BLaER1 (cell line): ENCODE measurements around the gene VSTM4.

Experiments used
- H3K27ac ChIP-seq: shearing (Covaris generic); formaldehyde crosslinking; 2 replicates; pipeline ENCODE4 v1.8.1; 2022
- H3K27me3 ChIP-seq: shearing (Covaris generic); formaldehyde crosslinking; 2 replicates; pipeline ENCODE4 v1.8.1; 2022
- H3K36me3 ChIP-seq: shearing (Covaris generic); formaldehyde crosslinking; 2 replicates; pipeline ENCODE4 v1.8.1; 2022
- H3K4me1 ChIP-seq: shearing (Covaris generic); formaldehyde crosslinking; 2 replicates; pipeline ENCODE4 v1.8.1; 2022
- H3K4me2 ChIP-seq: shearing (Covaris generic); formaldehyde crosslinking; 2 replicates; pipeline ENCODE4 v1.8.1; 2022
- H3K4me3 ChIP-seq: shearing (Covaris generic); formaldehyde crosslinking; 2 replicates; pipeline ENCODE4 v1.8.1; 2022
- H3K9ac ChIP-seq: shearing (Covaris generic); formaldehyde crosslinking; 2 replicates; pipeline ENCODE4 v1.8.1; 2022
- H3K9me3 ChIP-seq: shearing (Covaris generic); formaldehyde crosslinking; 2 replicates; pipeline ENCODE4 v1.8.1; 2022
- H4K20me1 ChIP-seq: shearing (Covaris generic); formaldehyde crosslinking; 2 replicates; pipeline ENCODE4 v1.8.1; 2022
- Cebpa-rat ChIP-seq: shearing (Covaris generic); IDR thresholded peaks from 2 replicates; pipeline ENCODE4 v1.8.1; 2022

Gene VSTM4

DNA sequence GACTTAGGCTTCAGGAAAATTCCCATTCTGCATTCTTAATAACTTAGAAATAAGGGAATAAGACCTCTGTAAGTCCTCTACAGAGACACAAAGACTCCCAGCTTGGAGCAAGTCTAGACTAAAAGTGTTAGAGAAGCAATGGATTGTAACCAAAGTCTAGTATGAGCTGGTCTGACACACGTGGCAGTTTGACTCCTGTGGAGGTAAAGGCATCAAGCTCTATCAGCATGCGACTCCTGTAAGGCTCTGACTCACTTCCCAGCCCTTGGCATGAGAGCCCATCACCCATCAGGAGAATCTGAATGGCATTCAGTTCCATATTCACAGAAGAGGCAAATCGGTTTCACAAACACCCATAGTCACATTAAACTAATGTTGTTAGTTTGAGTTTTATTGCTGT lies 4.4 kb upstream of the VSTM4 start:
- no peaks in the 10 kb centered on the region for H4K20me1 ChIP-seq
- TF ChIP-seq Cebpa-rat, result no peak
- H3K27ac ChIP-seq, result no peak overlapping the region

DNA sequence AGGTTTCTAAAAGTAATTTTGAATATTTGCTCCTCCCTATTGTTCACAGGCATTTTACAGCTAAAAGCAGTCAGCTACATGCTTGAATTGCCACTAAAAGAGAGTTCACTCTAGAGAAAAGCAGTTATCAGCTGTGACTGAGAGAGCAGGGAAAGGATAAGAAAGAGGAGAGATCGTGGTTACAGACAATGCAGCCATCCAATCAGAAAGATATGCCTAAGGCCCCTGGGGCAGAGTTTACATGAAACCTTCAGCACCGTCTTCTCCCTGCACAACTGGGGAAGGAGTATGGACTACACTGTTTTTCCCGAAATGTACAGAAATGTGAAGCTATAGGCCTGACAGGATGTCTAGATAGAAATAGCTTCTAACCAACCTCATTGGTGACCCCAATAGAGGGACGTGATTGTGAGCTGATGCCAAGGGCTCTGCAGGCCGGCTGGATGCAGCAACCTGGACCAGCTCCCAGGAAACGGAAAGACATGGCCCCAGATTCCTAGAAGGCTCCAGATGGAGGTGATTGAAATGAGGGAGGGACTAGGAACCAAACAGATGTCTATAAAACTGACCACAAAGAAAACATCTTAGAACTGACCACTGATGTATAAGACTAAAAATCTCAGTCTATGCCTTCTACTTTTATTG lies 3.2 kb upstream of the VSTM4 start:
- no peaks in the 10 kb centered on the region for H3K9me3 ChIP-seq
- no peak overlapping the region for H3K4me3 ChIP-seq
- H3K4me2 ChIP-seq, result no peak overlapping the region
- no peak for TF ChIP-seq Cebpa-rat
- no peak overlapping the region for H3K27ac ChIP-seq
- peaks cover 33% of the 10 kb centered on the region for H3K27me3 ChIP-seq
- H3K4me1 ChIP-seq, result peaks cover 12% of the 10 kb centered on the region
- no peaks in the 10 kb centered on the region for H3K36me3 ChIP-seq
- H4K20me1 ChIP-seq, result no peaks in the 10 kb centered on the region
- H3K9ac ChIP-seq, result no peak overlapping the region

More for the DNA sequence above, 4.4 kb upstream of the VSTM4 start:
- Histone ChIP-seq H3K27me3 (peaks cover 21% of the 10 kb centered on the region), H3K9ac (no peak overlapping the region), H3K9me3 (no peaks in the 10 kb centered on the region), H3K4me2 (no peak overlapping the region), H3K36me3 (no peaks in the 10 kb centered on the region), H3K4me1 (peaks cover 12% of the 10 kb centered on the region), H3K4me3 (no peak overlapping the region)

- no peak overlapping the region for H3K9ac ChIP-seq
- no peaks in the 10 kb centered on the region for H3K9me3 ChIP-seq
- no peak for TF ChIP-seq Cebpa-rat
- no peaks in the 10 kb centered on the region for H3K36me3 ChIP-seq
- peaks cover 38% of the 10 kb centered on the region for H3K27me3 ChIP-seq
- no peak overlapping the region for H3K4me2 ChIP-seq
- no peak overlapping the region for H3K27ac ChIP-seq
- no peaks in the 10 kb centered on the region for H4K20me1 ChIP-seq
- H3K4me1 ChIP-seq, result peaks cover 12% of the 10 kb centered on the region
- no peak overlapping the region for H3K4me3 ChIP-seq
Observed at GRCh38 chr10:49117376-49118070, 2.2 kb upstream of the VSTM4 start.

GRCh38 chr10:49116509-49117375 lies 1.4 kb upstream of the VSTM4 start:
- H3K9me3 ChIP-seq, result no peaks in the 10 kb centered on the region
- H4K20me1 ChIP-seq, result no peaks in the 10 kb centered on the region
- H3K4me2 ChIP-seq, result peak overlapping the region; percentile 42
- H3K9ac ChIP-seq, result no peak overlapping the region
- no peak overlapping the region for H3K27ac ChIP-seq
- no peak for TF ChIP-seq Cebpa-rat
- no peaks in the 10 kb centered on the region for H3K36me3 ChIP-seq
- no peak overlapping the region for H3K4me3 ChIP-seq
- peaks cover 38% of the 10 kb centered on the region for H3K27me3 ChIP-seq
- H3K4me1 ChIP-seq, result peaks cover 12% of the 10 kb centered on the region

GRCh38 chr10:49115796-49116508 lies 630 bp upstream of the VSTM4 start:
- TF ChIP-seq Cebpa-rat, result no peak
- H3K4me1 ChIP-seq, result peaks cover 12% of the 10 kb centered on the region
- no peaks in the 10 kb centered on the region for H4K20me1 ChIP-seq
- H3K4me2 ChIP-seq, result peak overlapping the region; percentile 42
- H3K36me3 ChIP-seq, result no peaks in the 10 kb centered on the region
- peaks cover 38% of the 10 kb centered on the region for H3K27me3 ChIP-seq
- no peak overlapping the region for H3K27ac ChIP-seq
- H3K4me3 ChIP-seq, result no peak overlapping the region
- H3K9ac ChIP-seq, result no peak overlapping the region
- no peaks in the 10 kb centered on the region for H3K9me3 ChIP-seq

- Histone ChIP-seq H3K4me2 (no peak overlapping the region), H4K20me1 (no peaks in the 10 kb centered on the region), H3K4me1 (peaks cover 12% of the 10 kb centered on the region), H3K4me3 (no peak overlapping the region), H3K9ac (no peak overlapping the region), H3K9me3 (no peaks in the 10 kb centered on the region), H3K36me3 (no peaks in the 10 kb centered on the region), H3K27me3 (peaks cover 38% of the 10 kb centered on the region), H3K27ac (no peak overlapping the region)
- TF ChIP-seq Cebpa-rat, result no peak
Observed at GRCh38 chr10:49114718-49115014, 656 bp downstream of the VSTM4 start.

DNA sequence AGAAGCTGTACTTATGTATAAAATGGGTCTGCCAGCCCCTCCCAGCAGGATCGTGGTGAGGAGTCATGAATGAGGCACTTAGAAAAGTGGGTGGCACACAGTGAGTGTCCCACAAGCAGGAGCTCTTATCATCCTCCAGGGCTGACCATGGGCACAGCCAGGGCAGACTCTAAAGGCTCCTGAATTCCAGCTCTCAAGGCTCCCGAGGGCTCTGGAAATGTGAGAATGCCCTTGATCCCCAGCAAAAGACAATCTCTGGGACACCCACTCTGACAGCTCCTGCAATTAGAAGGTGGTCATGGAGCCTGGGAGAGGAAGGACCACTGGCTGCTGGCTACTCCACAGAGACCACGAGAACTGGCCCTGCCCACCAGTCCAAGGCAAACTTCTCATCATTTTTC lies 1.6 kb downstream of the VSTM4 start:
- Histone ChIP-seq H3K27ac (no peak overlapping the region), H3K9me3 (no peaks in the 10 kb centered on the region), H3K36me3 (no peaks in the 10 kb centered on the region), H3K4me3 (no peak overlapping the region), H3K4me1 (peaks cover 12% of the 10 kb centered on the region), H4K20me1 (no peaks in the 10 kb centered on the region), H3K27me3 (peaks cover 38% of the 10 kb centered on the region), H3K4me2 (no peak overlapping the region), H3K9ac (no peak overlapping the region)
- no peak for TF ChIP-seq Cebpa-rat

GRCh38 chr10:49112851-49113250 lies 2.5 kb downstream of the VSTM4 start:
- no peak for TF ChIP-seq Cebpa-rat
- peaks cover 38% of the 10 kb centered on the region for H3K27me3 ChIP-seq
- H3K4me1 ChIP-seq, result peaks cover 12% of the 10 kb centered on the region

DNA sequence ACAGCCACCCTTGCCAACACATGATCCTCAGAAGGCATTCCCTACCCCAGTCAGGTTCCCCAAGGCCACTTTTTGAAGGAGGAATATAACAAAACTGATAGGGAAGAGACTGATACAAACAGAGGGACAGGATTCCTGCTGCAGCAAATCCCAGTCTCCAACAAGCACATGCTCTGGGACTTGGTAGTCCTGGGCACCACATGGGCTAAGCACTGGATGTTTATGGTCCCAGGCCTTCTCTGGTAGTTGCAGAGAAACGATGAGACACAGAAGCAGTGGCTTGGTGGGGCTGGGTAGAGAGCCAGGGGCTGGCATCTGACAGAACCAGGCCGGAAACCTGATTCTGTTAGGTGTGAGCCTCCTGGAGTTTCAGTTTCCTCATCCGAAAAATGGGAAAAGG lies 3.2 kb downstream of the VSTM4 start:
- Histone ChIP-seq H3K27me3 (peaks cover 38% of the 10 kb centered on the region), H3K9ac (no peak overlapping the region), H3K4me3 (no peak overlapping the region), H3K4me2 (no peak overlapping the region), H4K20me1 (no peaks in the 10 kb centered on the region), H3K9me3 (no peaks in the 10 kb centered on the region), H3K27ac (no peak overlapping the region), H3K4me1 (peaks cover 12% of the 10 kb centered on the region), H3K36me3 (no peaks in the 10 kb centered on the region)
- no peak for TF ChIP-seq Cebpa-rat

More at GRCh38 chr10:49112851-49113250, 2.5 kb downstream of the VSTM4 start:
- Histone ChIP-seq H3K9ac (no peak overlapping the region), H3K9me3 (no peaks in the 10 kb centered on the region), H4K20me1 (no peaks in the 10 kb centered on the region), H3K4me3 (no peak overlapping the region), H3K36me3 (no peaks in the 10 kb centered on the region), H3K4me2 (no peak overlapping the region), H3K27ac (no peak overlapping the region)
